ENCODE data around the gene MRPL38.

Gene MRPL38

DNA sequence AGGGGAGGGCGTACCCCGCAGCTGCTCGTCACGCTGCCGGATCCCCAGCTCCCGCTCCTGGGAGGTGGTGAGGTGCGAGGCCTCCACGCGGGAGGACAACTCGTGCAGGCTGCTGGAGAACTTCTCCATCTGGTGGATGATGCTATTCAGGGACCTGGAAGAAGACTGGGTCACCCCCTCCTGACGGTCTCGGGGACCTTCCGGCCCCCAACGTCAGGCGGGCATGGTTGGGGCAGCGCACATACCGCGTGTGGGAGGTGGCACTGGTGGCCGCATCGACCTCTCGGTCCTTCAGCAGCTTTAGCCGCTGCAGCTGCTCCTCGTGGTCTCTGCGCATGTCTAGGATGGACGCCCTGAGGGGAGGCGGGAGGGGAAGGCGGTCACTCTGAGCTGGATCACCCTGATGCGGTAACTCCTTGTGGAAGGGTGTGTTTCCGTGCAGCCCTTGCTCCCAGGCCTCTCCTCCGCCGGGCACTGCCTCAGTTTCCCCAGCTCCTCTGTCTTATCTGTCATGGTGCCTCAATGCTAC is 13.3 kb upstream of the MRPL38 start:
- DNase-seq: no peak

DNA sequence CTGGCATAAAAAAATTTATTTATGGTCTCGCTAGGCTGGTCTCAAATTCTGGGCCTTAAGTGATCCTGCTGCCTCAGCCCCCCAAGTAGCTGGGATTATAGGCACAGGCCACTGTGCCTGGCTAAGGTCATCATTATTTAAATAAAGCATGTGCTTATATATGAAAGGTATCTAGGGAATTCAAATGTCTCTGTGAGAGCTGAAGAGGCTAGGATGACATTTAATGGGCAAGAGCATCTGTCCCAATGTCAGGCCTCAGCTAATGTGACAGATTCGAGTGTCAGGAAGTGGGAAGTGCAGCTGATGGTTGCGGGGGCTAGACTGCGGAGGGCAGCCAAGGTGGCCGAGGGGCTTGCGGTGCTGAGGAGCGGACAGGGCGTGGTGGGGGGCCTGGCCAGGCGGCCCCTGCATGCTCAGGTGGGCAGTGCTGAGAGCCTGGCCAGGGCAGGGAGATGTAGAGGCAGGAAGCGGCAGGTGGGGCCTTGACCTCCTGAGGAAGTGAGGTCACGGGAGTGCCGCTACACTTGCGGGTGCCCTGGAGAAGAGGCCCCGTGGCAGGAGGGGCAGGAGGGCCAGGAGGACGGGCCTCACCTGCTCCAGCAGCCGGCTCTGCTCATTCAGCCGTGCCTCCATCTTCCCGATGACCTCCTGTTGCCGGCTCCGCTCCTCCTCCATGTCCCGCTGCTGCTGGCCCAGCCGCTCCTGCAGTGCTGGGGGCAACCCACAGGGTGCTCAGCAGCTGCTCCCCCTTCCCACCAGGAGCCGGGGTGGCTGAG is 12.6 kb upstream of the MRPL38 start:
- no peak for DNase-seq

DNA sequence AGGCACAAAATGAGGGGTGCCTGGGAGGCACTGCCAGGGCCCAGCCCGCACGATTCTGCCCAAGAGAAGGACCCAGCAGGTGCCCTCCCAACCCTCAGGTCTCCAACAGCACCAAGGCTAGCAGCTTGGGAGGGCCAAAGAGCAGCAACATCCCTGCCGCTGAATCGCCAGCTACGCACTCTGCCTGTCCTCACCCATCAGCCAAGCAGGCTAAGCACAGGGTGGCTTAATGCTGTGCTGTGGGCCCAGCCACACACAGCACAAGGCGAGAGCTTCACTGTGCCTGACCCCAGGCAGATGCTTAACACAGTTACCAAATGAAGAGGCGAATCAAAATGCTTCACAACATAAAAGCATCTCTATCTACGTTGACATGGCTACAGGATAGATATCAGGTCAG is 10.6 kb upstream of the MRPL38 start:
- DNase-seq: no peak

DNA sequence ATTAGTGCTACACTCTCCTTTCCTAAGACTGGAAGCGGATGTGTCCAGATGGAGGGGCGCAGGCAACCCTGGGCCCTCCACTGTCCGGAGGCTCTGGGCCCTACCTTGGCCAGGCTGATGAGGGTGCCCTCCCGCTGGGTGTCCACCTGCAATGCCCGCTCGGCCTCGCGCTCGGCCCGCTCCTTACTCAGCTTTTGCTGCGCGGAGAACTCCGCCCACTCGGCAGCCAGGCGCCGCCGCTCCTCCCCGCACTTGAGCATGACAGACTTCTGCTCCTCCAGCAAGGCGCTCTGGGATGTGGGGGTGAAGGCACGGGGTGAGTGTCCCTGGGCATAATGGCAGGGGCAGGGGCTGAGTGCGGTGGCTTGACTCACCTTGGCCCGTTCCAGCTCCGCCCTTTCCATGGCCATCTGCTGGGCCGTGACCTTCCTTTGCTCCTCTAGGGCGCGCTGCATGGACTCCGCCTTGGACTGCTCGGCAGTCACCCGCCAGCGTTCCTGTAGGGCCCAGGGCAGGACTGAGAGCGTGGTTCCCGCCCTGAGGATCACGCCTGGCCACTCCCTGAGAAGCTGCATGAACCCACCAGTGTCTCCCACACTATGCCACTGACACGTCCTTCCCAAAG is 10.1 kb upstream of the MRPL38 start:
- no peak for DNase-seq

DNA sequence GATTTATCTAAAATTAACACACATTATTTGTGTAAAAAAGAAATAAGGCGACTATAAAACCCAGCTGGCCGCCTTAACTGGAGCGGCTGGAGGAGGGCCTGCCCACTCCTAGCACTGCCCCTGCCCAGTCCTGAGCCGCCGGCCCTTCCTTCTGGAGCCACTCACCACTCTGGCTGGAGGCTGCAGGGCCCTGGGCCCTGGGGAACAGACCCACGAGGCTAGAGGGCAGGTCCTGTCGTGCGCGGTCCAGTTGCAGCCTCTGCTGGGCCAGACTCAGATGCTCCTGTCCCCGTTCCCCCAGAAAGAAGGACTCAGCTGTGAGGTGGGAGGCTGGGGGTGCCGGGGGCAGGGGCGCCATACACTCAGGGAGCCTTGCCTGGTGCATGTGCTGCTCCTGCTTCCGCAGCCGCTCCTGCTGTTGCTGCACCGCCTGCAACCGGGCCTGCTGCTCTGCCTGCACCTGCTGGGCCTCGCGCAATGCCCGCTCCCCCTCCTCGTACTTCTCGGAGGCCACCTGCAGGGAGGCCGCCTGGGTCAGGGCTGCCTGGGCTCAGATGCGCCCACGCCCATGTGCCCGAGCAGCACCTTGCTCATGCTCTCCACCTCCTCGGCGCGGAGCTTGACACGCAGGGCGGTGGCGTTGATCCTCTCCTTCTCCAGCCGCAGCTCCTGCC is 9.0 kb upstream of the MRPL38 start:
- DNase-seq: no peak

DNA sequence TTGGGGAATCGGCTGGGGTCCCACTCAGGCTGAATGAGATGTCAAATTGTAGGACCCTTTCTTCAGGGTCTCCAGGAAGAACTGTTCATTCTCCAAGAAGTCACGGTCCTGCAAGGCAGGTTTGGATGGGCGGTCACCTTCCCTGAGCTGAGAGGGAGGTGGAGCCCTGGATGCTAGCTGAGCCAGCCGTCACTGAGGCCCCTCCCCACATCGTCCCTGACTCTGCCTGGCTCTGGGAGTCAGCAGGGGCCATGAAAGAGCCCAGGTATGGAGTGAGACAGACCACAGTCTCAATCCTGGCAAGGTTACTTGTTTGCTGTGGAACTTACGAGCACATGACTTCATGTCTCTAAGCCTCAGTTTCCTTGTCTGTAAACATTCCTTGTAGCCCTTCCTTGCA is 6.0 kb upstream of the MRPL38 start:
- no peak for DNase-seq

DNA sequence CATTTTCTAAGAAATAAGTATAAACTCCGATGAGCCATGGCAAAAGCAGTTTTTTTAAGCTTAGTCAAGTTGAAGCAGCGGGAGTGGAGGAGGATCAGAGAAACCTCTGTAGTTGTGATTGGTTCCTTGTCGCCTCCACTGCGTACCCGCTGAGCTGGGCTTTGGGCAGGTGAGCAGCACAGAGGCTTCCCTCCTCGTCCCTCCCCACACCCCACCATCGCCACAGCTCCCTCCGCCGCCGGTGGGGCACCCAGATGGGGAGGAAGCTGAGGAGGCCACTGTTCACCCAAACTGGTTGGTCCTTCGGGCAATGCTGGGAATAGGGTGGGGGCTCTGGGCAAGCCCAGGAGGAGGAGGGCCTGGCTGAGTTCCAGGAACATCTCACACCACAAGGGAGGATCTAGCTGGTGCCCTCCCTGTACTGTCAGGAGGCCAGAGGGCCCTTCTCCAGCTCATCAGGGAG is 5.2 kb upstream of the MRPL38 start:
- no peak for DNase-seq

DNA sequence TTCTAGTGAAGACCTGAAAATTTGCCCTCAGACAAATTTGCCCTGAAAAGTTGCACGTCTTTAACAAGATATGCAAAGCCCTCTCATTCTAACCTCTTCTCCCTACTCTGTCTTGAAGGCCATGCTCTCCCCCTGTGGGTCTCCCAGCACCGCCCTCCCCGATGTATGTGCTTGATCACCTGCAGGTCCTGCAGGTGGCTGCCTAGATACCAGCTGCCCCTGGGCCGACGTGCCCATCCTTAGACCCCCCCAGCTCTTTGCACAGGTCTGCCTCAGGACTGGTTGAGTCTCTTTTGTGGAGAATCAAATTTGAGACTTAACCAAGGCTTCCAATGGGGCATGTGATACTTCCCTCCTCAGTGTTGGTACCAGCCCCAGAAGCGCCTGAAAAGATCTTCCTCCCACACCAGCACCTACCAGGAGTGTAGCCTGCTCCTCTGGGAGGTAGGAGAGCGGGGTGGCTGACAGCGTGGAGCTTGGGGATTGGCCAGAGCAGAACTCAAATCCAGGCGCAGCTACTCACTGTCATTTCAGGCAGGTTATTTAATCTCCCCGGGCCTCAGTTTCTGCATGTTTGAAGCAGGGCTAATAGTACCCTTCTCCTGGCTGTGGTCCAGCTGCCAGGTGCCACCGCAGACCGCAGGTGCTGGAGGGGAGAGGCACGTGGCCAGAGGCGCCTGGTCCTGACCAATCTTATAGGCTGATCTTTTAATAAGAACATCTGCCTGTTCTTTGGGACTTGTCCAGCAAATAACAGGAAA is 4.5 kb upstream of the MRPL38 start:
- DNase-seq: no peak

DNA sequence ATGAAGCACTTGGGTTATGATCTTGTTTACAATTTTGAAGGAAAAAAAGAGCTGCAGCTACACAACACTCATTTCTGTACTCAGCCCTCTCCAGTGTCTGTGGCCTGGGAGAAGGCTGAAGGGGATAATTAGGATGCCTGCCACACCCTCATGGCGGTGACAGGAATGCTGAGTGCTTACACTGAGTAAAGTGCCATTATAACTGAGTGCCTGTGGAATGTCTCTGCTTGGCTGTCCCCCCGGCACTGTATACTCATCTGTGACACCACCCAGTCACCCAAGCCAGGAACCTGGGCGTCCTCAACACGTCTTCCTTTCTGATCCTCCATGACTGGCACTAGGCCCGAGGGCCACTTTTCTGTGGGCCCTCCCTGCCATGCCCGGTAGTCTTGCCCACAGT is 3.5 kb upstream of the MRPL38 start:
- DNase-seq: no peak

DNA sequence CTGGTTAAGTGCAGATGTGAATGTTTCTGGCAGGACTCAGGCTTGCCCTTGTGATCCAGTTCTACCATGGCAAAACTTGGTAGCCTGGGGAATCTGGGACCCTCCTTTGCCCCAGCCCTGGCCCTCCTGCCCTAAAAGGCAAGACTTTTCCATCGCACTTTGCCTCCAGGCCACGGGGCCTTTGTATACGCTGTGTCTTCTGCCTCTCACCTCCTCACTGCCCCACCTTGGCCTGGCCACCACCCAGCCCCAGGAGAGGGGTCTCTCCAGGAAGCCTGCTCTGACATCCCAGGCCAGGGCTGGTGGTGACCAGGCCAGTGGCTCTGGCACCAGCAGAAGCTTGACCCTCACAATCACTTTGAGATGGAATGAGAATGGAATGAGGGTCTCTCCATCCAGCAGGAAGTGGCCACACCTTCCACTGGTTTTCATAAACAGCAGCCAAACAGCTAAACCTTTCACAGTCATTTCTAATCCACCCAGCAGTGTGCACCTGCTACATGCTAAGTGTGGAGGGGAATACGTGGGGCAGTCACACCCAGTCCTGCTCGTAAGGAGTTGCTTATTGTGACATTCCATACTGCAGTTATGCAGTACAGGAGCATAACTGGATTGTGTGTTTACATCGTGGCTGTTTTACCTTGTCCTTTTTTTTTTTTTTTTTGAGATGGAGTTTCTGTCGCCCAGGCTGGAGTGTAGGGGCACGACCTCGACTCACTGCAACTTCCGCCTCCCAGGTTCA is 1.6 kb upstream of the MRPL38 start:
- no peak for DNase-seq

DNA sequence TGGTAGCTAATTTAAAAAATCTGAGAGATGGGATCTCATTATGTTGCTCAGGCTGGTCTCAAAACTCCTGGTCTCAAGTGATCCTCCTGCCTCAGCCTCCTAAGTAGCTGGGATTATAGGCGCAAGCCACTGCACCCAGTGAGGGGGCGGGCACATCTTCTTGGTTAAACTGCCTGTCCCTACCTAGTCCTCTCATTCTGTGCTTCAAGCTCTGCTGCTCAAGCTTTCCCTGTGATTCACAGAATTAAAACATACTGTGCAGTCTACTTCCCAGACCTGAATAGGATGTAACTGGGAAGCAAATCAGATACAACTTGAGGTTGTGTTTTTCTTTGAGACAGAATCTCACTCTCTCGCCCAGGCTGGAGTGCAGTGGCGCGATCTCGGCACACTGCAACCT is 2.3 kb downstream of the MRPL38 start:
- no peak for DNase-seq

DNA sequence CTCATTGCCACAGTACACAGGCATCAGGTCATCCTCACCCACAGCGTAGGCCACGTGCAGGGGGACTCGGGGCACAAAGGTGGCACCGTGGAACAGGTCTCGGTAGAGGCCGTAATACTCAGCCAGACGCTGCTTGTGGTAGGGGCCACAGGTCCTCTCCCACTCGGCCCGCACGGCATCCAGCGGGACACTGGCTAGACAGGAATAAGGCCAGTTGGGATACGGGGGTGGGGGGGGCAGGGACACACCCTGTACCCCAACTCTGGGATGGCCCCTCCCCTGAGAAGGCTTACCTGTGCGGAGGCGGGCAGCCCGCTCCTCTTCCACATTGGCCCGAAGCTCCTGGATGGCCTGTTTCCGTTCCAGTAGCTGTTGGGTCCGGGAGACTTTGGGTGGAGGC is 3.0 kb downstream of the MRPL38 start:
- DNase-seq: no peak

DNA sequence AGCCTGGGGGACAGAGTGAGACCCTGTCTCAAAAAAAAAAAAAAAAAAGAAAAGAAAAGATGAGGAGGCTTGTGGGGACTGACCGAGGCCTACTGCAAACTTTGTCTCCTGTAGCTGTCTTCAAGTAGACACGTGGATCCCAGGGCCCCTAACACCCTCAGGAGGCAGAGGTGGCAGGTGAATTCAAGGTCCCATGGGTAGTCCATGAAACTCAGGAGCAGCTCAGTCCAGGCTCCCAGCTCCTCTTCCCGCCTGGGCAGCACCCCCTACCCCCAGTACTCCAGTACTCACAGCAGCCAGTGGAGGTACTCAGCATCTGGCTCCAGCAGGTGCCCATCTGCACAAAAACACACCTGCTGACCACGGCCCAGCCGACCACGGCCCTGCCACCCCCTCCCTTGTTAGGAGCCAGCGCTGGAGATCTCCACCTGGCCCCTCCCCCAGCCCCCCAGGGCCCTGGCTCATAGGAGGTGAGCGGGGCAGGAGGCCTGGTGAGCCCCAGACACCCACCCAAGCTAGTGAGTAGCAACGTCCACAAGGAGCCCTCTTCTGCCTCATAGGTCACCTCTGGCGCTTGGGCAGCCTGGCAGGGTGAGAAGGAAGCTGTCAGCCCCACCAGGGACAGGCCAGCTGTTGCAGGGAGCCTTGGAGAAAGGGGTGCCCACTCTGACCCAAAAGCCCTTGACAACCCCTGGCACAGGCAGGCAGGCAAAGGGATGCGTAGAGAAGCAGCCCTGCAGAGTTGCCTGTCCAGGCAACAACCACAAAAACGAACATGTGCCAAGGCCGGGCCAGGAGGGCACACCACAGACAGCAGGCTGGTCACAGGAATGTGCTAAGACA is 3.8 kb downstream of the MRPL38 start:
- DNase-seq: no peak

DNA sequence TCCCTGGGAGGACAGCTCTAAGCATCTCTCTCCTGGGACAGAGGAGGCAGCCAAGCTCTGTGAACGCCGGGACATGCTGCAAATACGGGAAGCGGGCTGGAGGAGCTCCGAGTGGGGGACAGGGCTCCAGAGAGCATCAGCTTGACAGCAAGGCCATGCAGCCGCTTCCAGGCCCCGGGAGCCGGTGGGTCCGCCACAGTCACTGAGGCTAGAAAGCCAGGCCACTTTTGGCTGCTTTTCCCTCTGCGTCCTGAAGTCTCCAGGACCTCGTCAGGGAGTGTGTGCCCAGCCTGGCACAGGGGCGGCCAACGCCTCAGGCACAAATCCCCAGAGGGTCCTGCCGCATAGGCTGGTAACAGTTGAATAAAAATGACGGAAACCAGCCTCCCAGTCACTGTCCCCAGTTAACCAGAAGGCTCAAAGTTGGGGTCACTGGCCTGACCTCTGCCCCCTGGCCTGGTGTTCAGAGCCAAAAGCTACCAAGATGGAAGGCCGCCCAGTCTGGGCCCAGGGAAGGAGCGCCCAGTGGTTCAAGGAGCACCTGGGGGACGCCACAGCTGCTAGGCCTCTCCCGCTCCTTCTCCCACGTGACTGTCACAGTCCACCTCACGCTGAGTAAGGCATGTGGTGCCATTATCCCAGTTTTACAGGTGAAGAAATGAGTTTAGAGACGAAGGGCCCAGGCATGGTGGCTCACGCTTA is 4.8 kb downstream of the MRPL38 start:
- DNase-seq: no peak

DNA sequence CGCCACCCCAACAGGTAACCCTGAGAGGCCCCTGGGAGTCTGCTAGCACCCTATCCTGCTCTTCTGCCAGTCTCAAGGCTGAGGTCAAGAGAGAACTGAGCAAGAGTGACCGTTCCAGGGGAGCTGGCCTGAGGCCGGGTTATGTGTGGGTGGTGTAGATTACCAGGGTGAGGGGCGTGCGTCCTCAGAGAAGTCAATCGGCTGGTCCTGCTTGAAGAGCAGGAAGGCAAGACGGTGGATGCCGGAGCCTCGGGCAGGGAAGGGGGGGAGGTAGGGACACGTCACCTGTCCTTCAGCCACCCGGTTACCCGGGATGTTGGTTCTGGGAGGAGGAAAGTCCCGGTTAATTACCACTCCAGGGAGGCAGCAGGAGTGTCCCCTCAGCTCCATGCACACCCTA is 5.3 kb downstream of the MRPL38 start:
- DNase-seq: no peak

DNA sequence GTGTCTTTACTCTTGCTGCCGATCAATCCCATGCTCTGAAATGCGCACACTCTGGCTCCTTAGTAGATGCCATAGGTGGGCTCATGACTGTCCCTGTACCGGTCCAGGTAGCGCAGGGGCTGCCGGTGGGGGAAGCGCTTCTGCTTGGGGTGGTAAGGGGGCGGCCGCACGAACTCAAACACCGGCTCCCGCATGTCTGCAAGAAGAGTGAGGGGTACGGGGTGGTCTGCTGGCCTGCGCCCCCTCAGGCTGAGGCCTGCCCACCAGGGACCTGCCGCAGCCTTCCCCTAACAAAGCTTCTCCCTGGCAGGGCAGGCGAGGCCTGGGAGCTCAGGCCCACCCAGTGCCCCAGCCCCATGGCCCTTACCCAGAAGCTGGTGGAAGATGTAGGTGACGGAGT is 5.9 kb downstream of the MRPL38 start:
- no peak for DNase-seq

DNA sequence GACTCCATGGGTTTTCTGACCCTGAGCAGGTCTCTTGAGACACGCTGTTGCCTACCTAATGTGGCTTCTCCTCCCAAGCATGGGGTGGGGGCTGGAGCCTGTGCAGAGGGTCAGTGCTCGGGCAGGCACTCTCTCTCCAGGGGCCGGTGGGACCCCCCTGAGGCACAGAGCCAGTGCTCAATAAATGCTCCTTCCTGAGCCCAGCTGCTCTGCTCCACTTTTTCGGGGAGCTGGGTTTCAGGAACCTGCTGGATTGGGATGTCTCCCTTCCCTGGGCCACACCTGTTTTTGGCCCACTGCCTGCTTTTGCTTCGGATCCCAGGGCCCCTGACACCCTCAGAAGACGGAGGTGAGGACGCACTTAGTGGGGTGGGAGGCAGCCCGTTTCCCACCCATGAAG is 6.6 kb downstream of the MRPL38 start:
- no peak for DNase-seq

DNA sequence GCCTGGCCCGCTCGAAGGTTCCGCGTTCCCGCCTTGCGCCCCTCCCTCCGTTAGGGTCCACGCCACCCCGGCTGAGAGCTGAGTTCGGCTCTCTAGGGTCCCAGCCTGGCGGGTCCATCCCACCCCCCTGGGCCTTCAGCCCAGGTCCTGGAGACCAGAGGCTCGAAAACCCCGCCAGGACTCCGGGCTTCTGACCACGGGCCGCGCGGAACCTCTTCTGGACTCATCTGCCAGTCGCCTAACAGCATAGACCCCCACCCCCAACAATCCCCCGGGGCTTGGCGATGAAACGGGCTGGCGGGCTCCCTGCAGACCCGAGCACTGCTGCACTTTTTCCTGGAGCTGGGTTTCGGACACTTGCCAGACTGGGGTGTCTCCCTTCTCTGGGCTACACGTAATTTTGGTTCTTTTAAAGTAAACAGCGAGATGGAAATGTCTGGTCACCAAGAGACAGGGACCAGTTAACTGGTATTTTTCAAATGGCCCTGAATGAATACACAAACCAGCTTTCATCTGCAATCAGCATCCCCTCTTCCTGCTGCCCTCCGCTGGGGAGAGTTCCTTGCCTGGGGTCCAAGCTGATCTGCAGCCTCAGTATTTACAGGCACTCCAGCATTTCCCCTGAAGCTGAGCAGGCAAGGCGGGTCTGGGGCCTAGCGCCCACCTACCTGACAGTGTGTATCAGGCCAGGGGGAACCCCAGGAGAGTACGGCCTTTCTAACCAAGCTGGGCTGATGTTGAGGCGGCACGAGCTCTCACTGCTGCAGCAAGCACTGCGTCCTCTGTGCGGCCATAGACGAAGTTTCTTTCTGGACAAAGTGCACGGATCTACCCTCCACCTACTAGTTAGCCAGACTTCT is 7.3 kb downstream of the MRPL38 start:
- DNase-seq: no peak

DNA sequence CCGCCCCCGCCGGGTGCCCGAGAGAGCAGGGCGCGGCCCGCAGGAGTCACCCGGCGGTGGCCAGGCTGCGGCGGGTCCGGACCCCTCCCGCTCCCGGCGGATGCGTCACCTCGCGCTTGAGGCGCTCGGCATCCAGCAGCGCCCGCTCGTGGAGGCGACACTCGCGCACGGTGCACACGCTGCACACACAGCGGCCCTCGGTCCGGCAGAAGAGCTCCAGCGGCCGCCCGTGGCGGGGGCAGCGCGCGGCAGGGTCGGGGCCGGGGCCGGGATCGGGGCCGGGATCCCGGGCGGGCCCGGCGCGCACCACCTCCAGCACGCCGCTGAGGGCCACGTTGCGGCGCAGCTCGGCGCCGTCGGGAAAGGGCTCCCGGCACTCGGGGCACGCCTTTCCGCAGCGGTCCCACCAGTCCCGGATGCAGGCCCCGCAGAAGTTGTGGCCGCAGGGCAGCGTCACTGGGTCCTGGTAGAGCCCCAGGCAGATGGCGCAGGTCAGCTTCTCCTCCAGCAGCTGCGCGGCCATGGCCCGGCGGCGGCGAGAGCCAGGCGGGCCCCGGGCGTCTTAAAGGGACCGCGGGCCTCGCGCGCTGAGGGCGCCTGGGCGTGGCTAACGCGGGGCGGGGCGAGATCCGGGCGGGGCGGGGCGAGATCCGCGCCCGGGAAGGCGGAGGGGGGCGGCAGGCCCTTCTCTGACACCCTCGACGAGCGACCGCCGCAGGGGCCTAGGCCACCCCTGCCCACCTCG is 8.1 kb downstream of the MRPL38 start, which contains the start of gene TRIM65:
Gene TRIM65, minus strand, starts transcription at position 537 of the 745 bp plus-strand sequence. Its CDS starts 14 bp downstream, at position 523.
- peak; percentile 81 to 83 for DNase-seq
